Natural killer cell (primary cell): ENCODE data around the gene TMEM223. TPM values are rescaled to one million over a fixed set of nuclear protein-coding genes. Genes with fewer than 3 reads are reported as not detected.

Experiments
- ATAC-seq, 3 donors: fragments of 150-1000 bp in 2 of 3; fragments of 200-7000 bp in 1 of 3; cut with Tn5 transposase; 1 replicate in 1 of 3; 2 replicates in 2 of 3; pipeline ENCODE4 v1.10.0; 2021; ENCODE audit warnings: mild to moderate bottlenecking in 2 of 3, moderate library complexity in 2 of 3
- DNase-seq, 2 donors: peaks; one replicate each; pipeline versions ENCODE4 v3.0.0 to v3.0.0-alpha.2; 2013 to 2021; ENCODE audit warnings: mixed read lengths in 1 of 2
- H3K27ac ChIP-seq: one replicate; pipeline ENCODE4 v1.5.1; 2013; ENCODE audit warnings: mild to moderate bottlenecking, low read length
- H3K27me3 ChIP-seq: one replicate; pipeline ENCODE4 v1.6.1; 2013; ENCODE audit warnings: low read length; ENCODE audit not compliant: control insufficient read depth, insufficient read depth
- H3K36me3 ChIP-seq: one replicate; pipeline ENCODE4 v1.6.1; 2013; ENCODE audit warnings: low read length; ENCODE audit not compliant: control insufficient read depth, insufficient read depth
- H3K4me1 ChIP-seq: one replicate; pipeline ENCODE4 v1.6.1; 2013; ENCODE audit warnings: low read length; ENCODE audit not compliant: control insufficient read depth, insufficient read depth
- H3K4me3 ChIP-seq: one replicate; pipeline ENCODE4 v1.5.1; 2013; ENCODE audit warnings: low read length
- H3K9me3 ChIP-seq: one replicate; pipeline ENCODE4 v1.6.1; 2013; ENCODE audit warnings: low read length; ENCODE audit not compliant: control insufficient read depth, insufficient read depth
- H3K27ac Mint-ChIP-seq, 2 donors: one replicate each; pipeline ENCODE4 v1.8.0; 2022; ENCODE audit warnings: mild to moderate bottlenecking in 2 of 2, mixed read lengths in 2 of 2, moderate library complexity in 1 of 2
- H3K27me3 Mint-ChIP-seq, 2 donors: one replicate each; pipeline ENCODE4 v1.8.0; 2022; ENCODE audit warnings: low read depth in 2 of 2, mixed read lengths in 2 of 2
- H3K36me3 Mint-ChIP-seq: one replicate; pipeline ENCODE4 v1.8.0; 2022; ENCODE audit warnings: mixed read lengths
- H3K4me1 Mint-ChIP-seq, 2 donors: one replicate each; pipeline ENCODE4 v1.8.0; 2022; ENCODE audit warnings: mixed read lengths in 2 of 2
- H3K4me3 Mint-ChIP-seq: one replicate; pipeline ENCODE4 v1.8.0; 2022; ENCODE audit warnings: mild to moderate bottlenecking, moderate library complexity, mixed read lengths
- H3K9me3 Mint-ChIP-seq, 2 donors: one replicate each; pipeline ENCODE4 v1.8.0; 2022; ENCODE audit warnings: mixed read lengths in 2 of 2
- CTCF ChIP-seq: fragments of 200-600 bp; IDR thresholded peaks from one replicate; pipeline ENCODE4 v1.8.0; 2022; ENCODE audit warnings: antibody characterized with exemption
- WGBS: methylation state at CpG from one replicate; pipeline ENCODE4 v1.1.7; 2013; ENCODE audit warnings: missing lambda C conversion rate; ENCODE audit not compliant: insufficient coverage; 5-methylcytosine and 5-hydroxymethylcytosine counted together
- intact Hi-C: fragments of 100-400 bp; cut with micrococcal nuclease; formaldehyde crosslinking; loops from one replicate; pipeline ENCODE4 v1.14.2; 2022
- total RNA-seq, 4 donors: library from RNA; stranded (reverse); fragments of 120-200 nt in 1 of 4; gene quantifications; one replicate each; pipeline versions ENCODE4 v1.2.3 to v1.2.4, GENCODE V29; 2013 to 2022

TMEM223 gene
- total RNA-seq, 3 donors from 2014 or later (not counting 1 experiment from before 2014, with no cell fraction given), result 4.8 to 10.0 (median 5.0) TPM

GRCh38 chr11:62778441-62778840 lies 13.4 kb downstream of the TMEM223 start:
- intact Hi-C loops, result no loop called here
- Mint-ChIP-seq H3K4me1 (peaks cover 0 to 5% of the 10 kb centered on the region in 2 donors), H3K36me3 (no peaks in the 10 kb centered on the region), H3K9me3 (no peaks in the 10 kb centered on the region), H3K27ac (no peak overlapping the region), H3K4me3 (no peak overlapping the region), H3K27me3 (no peaks in the 10 kb centered on the region)
- no peak overlapping the region for H3K4me3 ChIP-seq
- WGBS, result 91% methylated on average over 3 of the region's 3 CpGs
- H3K9me3 ChIP-seq, result no peaks in the 10 kb centered on the region
- ATAC-seq, result peak in 1 of 3 donors; percentile 14
- peaks cover 3% of the 10 kb centered on the region for H3K4me1 ChIP-seq
- DNase-seq, result no peak
- H3K27ac ChIP-seq, result no peak overlapping the region
- H3K27me3 ChIP-seq, result no peaks in the 10 kb centered on the region
- TF ChIP-seq CTCF, result no peak
- peaks cover 7% of the 10 kb centered on the region for H3K36me3 ChIP-seq

- peaks cover 0 to 5% of the 10 kb centered on the region in 2 donors for H3K4me1 Mint-ChIP-seq
- H3K36me3 ChIP-seq, result peaks cover 7% of the 10 kb centered on the region
- H3K27ac Mint-ChIP-seq, result peak overlapping the region; percentile 21 to 52
- whole genome bisulfite sequencing, result 58% methylated on average over 2 of the region's 2 CpGs
- H3K4me1 ChIP-seq, result peaks cover 6% of the 10 kb centered on the region
- TF ChIP-seq CTCF, result no peak
- no peak overlapping the region for H3K27ac ChIP-seq
- no peak overlapping the region for H3K4me3 ChIP-seq
- no peaks in the 10 kb centered on the region for H3K27me3 ChIP-seq
- intact Hi-C loops, result no loop called here
- no peaks in the 10 kb centered on the region for H3K36me3 Mint-ChIP-seq
- ATAC-seq (peak in 1 of 3 donors; percentile 50), DNase-seq (no peak)
- no peaks in the 10 kb centered on the region for H3K9me3 ChIP-seq
- no peaks in the 10 kb centered on the region for H3K27me3 Mint-ChIP-seq
- no peak overlapping the region for H3K4me3 Mint-ChIP-seq
- H3K9me3 Mint-ChIP-seq, result no peaks in the 10 kb centered on the region
Observed at GRCh38 chr11:62777389-62777788, 14.4 kb downstream of the TMEM223 start.

- peaks cover 19% of the 10 kb centered on the region for H3K4me1 ChIP-seq
- Mint-ChIP-seq H3K4me1 (peaks cover 14 to 18% of the 10 kb centered on the region in 2 donors), H3K9me3 (no peaks in the 10 kb centered on the region), H3K27me3 (no peaks in the 10 kb centered on the region), H3K4me3 (no peak overlapping the region), H3K27ac (peak overlapping the region in 1 of 2 donors; percentile 40), H3K36me3 (no peaks in the 10 kb centered on the region)
- H3K27me3 ChIP-seq, result no peaks in the 10 kb centered on the region
- TF ChIP-seq CTCF, result no peak
- intact Hi-C loops, result no loop called here
- 99% methylated on average over 17 of the region's 17 CpGs for WGBS
- ATAC-seq (no peak), DNase-seq (no peak)
- H3K4me3 ChIP-seq, result no peak overlapping the region
- no peaks in the 10 kb centered on the region for H3K9me3 ChIP-seq
- peaks cover 7% of the 10 kb centered on the region for H3K36me3 ChIP-seq
- H3K27ac ChIP-seq, result no peak overlapping the region
Observed at GRCh38 chr11:62775646-62776045, 16.2 kb downstream of the TMEM223 start.

GRCh38 chr11:62774407-62774806 lies 17.4 kb downstream of the TMEM223 start:
- no peak overlapping the region for H3K27ac ChIP-seq
- peaks cover 28% of the 10 kb centered on the region for H3K4me1 ChIP-seq
- peaks cover 7% of the 10 kb centered on the region for H3K36me3 ChIP-seq
- no peak for TF ChIP-seq CTCF
- H3K4me1 Mint-ChIP-seq, result peaks cover 17 to 29% of the 10 kb centered on the region in 2 donors
- H3K9me3 ChIP-seq, result no peaks in the 10 kb centered on the region
- no peaks in the 10 kb centered on the region for H3K27me3 ChIP-seq
- no peak overlapping the region for H3K4me3 Mint-ChIP-seq
- DNase-seq (no peak), ATAC-seq (no peak)
- no peaks in the 10 kb centered on the region for H3K9me3 Mint-ChIP-seq
- no peak overlapping the region for H3K4me3 ChIP-seq
- H3K36me3 Mint-ChIP-seq, result no peaks in the 10 kb centered on the region
- no peak overlapping the region for H3K27ac Mint-ChIP-seq
- H3K27me3 Mint-ChIP-seq, result no peaks in the 10 kb centered on the region
- WGBS, result 92% methylated on average over 6 of the region's 6 CpGs
- intact Hi-C loops, result no loop called here
